H9 (cell line): ENCODE data around the gene TTC7B. TPM values are rescaled to one million over a fixed set of nuclear protein-coding genes. Genes with fewer than 3 reads are reported as not detected.
A peak's percentile ranks its signal among the peaks of the same experiment; 100 is the strongest.

Experiments used
- DNase-seq: peaks from one replicate; pipeline ENCODE4 v3.0.0-alpha.2; 2017
- H2AFZ ChIP-seq: one replicate; pipeline ENCODE4 v1.6.1; 2013; ENCODE audit warnings: mild to moderate bottlenecking, low read length, control low read depth, moderate library complexity
- H2AK5ac ChIP-seq: 2 replicates; pipeline ENCODE4 v1.6.1; 2013; ENCODE audit warnings: low read length, control low read depth, mixed read lengths; ENCODE audit not compliant: insufficient read length
- H2BK120ac ChIP-seq: one replicate; pipeline ENCODE4 v1.6.1; 2013; ENCODE audit warnings: low read depth, mild to moderate bottlenecking, low read length, control low read depth, inconsistent platforms; ENCODE audit not compliant: poor library complexity, severe bottlenecking
- H2BK12ac ChIP-seq: 2 replicates; pipeline ENCODE4 v1.6.1; 2013; ENCODE audit warnings: low read length, control low read depth, mixed read lengths, low read depth; ENCODE audit not compliant: insufficient read length
- H2BK15ac ChIP-seq: 2 replicates; pipeline ENCODE4 v1.6.1; 2013; ENCODE audit warnings: low read depth, low read length, control low read depth
- H2BK20ac ChIP-seq: one replicate; pipeline ENCODE4 v1.6.1; 2013; ENCODE audit warnings: low read depth, mild to moderate bottlenecking, low read length, control low read depth, inconsistent platforms; ENCODE audit not compliant: poor library complexity, severe bottlenecking
- H2BK5ac ChIP-seq: 2 replicates; pipeline ENCODE4 v1.6.1; 2013; ENCODE audit warnings: low read length, control low read depth, mixed read lengths; ENCODE audit not compliant: insufficient read length
- H3K14ac ChIP-seq: 2 replicates; pipeline ENCODE4 v1.6.1; 2013; ENCODE audit warnings: low read length, control low read depth; ENCODE audit not compliant: insufficient read depth
- H3K18ac ChIP-seq: 2 replicates; pipeline ENCODE4 v1.6.1; 2013; ENCODE audit warnings: low read depth, mild to moderate bottlenecking, mixed read lengths, low read length, control low read depth; ENCODE audit not compliant: insufficient read length
- H3K23ac ChIP-seq: 2 replicates; pipeline ENCODE4 v1.6.1; 2013; ENCODE audit warnings: low read length, control low read depth, mixed read lengths, low read depth; ENCODE audit not compliant: insufficient read length
- H3K23me2 ChIP-seq: 2 replicates; pipeline ENCODE4 v1.6.1; 2013; ENCODE audit warnings: low read depth, mild to moderate bottlenecking, mixed read lengths, low read length, control low read depth; ENCODE audit not compliant: insufficient read length, poor library complexity, severe bottlenecking
- H3K27ac ChIP-seq: 2 replicates; pipeline ENCODE4 v1.5.1; 2013; ENCODE audit warnings: low read length, control low read depth, mixed read lengths, low read depth; ENCODE audit not compliant: insufficient read length
- H3K27me3 ChIP-seq: 2 replicates; pipeline ENCODE4 v1.6.1; 2013; ENCODE audit warnings: low read length, control low read depth, inconsistent platforms; ENCODE audit not compliant: insufficient read depth
- H3K4ac ChIP-seq: 2 replicates; pipeline ENCODE4 v1.6.1; 2013; ENCODE audit warnings: low read depth, mild to moderate bottlenecking, control low read depth, inconsistent platforms, low read length, moderate library complexity
- H3K4me1 ChIP-seq: 2 replicates; pipeline ENCODE4 v1.6.1; 2013; ENCODE audit warnings: low read length, control low read depth, inconsistent platforms; ENCODE audit not compliant: insufficient read depth
- H3K4me2 ChIP-seq: 2 replicates; pipeline ENCODE4 v1.6.1; 2013; ENCODE audit warnings: low read length, control low read depth, mixed read lengths; ENCODE audit not compliant: insufficient read length, insufficient read depth
- H3K56ac ChIP-seq: 2 replicates; pipeline ENCODE4 v1.6.1; 2013; ENCODE audit warnings: low read depth, mild to moderate bottlenecking, mixed read lengths, low read length, control low read depth; ENCODE audit not compliant: insufficient read length
- H3K79me1 ChIP-seq: 2 replicates; pipeline ENCODE4 v1.6.1; 2013; ENCODE audit warnings: low read depth, mild to moderate bottlenecking, moderate library complexity, low read length, control low read depth, inconsistent platforms; ENCODE audit not compliant: insufficient read depth, poor library complexity, severe bottlenecking
- H3K79me2 ChIP-seq: 2 replicates; pipeline ENCODE4 v1.6.1; 2013; ENCODE audit warnings: low read length, control low read depth, inconsistent platforms; ENCODE audit not compliant: insufficient read depth
- H3K9ac ChIP-seq: 2 replicates; pipeline ENCODE4 v1.6.1; 2013; ENCODE audit warnings: low read length, control low read depth, mixed read lengths; ENCODE audit not compliant: insufficient read length; ENCODE audit errors: extremely low read depth
- H3K9me3 ChIP-seq: one replicate; pipeline ENCODE4 v1.6.1; 2013; ENCODE audit warnings: low read depth, low read length, inconsistent platforms; ENCODE audit not compliant: control insufficient read depth
- H3T11ph ChIP-seq: one replicate; pipeline ENCODE4 v1.6.1; 2013; ENCODE audit warnings: mild to moderate bottlenecking, low read length, control low read depth, inconsistent platforms
- H4K20me1 ChIP-seq: one replicate; pipeline ENCODE4 v1.6.1; 2013; ENCODE audit not compliant: control insufficient read depth, insufficient read length, insufficient read depth
- H4K5ac ChIP-seq: 2 replicates; pipeline ENCODE4 v1.6.1; 2013; ENCODE audit warnings: low read depth, mild to moderate bottlenecking, mixed read lengths, low read length, control low read depth; ENCODE audit not compliant: insufficient read length
- H4K8ac ChIP-seq: replicated peaks from 2 replicates; pipeline ENCODE4 v1.6.1; 2013; ENCODE audit warnings: low read length, control low read depth, mixed read lengths, low read depth; ENCODE audit not compliant: insufficient read length
- H4K91ac ChIP-seq: 2 replicates; pipeline ENCODE4 v1.6.1; 2013; ENCODE audit warnings: low read depth, mild to moderate bottlenecking, moderate library complexity, mixed read lengths, low read length, control low read depth; ENCODE audit not compliant: insufficient read length
- H3K27ac Mint-ChIP-seq, 3 experiments: 2 replicates in 2 of 3; 3 replicates in 1 of 3; pipeline ENCODE4 v1.8.0; 2020 to 2021; ENCODE audit warnings: mixed read lengths in 3 of 3, mild to moderate bottlenecking in 1 of 3, moderate library complexity in 1 of 3
- H3K27me3 Mint-ChIP-seq: 2 replicates; pipeline ENCODE4 v1.8.0; 2021; ENCODE audit warnings: low read depth, mild to moderate bottlenecking, moderate library complexity, mixed read lengths
- H3K36me3 Mint-ChIP-seq, 3 experiments: 2 replicates in 2 of 3; 3 replicates in 1 of 3; pipeline ENCODE4 v1.8.0; 2020 to 2021; ENCODE audit warnings: low read depth in 3 of 3, mixed read lengths in 3 of 3; ENCODE audit not compliant: insufficient read depth in 1 of 3
- H3K4me1 Mint-ChIP-seq, 2 experiments: 2 replicates each; pipeline ENCODE4 v1.8.0; 2020; ENCODE audit warnings: mixed read lengths in 2 of 2
- H3K4me3 Mint-ChIP-seq, 2 experiments: 2 replicates in 1 of 2; 3 replicates in 1 of 2; pipeline ENCODE4 v1.8.0; 2020 to 2021; ENCODE audit warnings: mild to moderate bottlenecking in 2 of 2, mixed read lengths in 2 of 2, moderate library complexity in 1 of 2
- H3K9me3 Mint-ChIP-seq, 2 experiments: 2 replicates in 1 of 2; 3 replicates in 1 of 2; pipeline ENCODE4 v1.8.0; 2020; ENCODE audit warnings: mild to moderate bottlenecking in 2 of 2, mixed read lengths in 2 of 2, moderate library complexity in 1 of 2
- WGBS: extraction: QIAGEN DNeasy Blood & Tissue Kit; methylation state at CpG from one replicate; pipeline ENCODE4 v1.1.7; 2013; ENCODE audit warnings: missing lambda C conversion rate, low lambda C conversion rate, mixed read lengths; ENCODE audit not compliant: insufficient read length; ENCODE audit errors: extremely low coverage; 5-methylcytosine and 5-hydroxymethylcytosine counted together
- total RNA-seq: library from RNA; stranded (reverse); gene quantifications from 2 replicates; pipeline ENCODE4 v1.2.1, GENCODE V29; 2021
- TF ChIP-seq, protein P1 (sequence below): fragments of 200-600 bp; sonication (generic); conservative IDR thresholded peaks from 3 replicates; pipeline ENCODE4 v1.8.0; 2021; ENCODE audit warnings: antibody characterized with exemption, mild to moderate bottlenecking

TTC7B gene
- total RNA-seq, 1 experiment from 2014 or later = 33.7 TPM

DNA sequence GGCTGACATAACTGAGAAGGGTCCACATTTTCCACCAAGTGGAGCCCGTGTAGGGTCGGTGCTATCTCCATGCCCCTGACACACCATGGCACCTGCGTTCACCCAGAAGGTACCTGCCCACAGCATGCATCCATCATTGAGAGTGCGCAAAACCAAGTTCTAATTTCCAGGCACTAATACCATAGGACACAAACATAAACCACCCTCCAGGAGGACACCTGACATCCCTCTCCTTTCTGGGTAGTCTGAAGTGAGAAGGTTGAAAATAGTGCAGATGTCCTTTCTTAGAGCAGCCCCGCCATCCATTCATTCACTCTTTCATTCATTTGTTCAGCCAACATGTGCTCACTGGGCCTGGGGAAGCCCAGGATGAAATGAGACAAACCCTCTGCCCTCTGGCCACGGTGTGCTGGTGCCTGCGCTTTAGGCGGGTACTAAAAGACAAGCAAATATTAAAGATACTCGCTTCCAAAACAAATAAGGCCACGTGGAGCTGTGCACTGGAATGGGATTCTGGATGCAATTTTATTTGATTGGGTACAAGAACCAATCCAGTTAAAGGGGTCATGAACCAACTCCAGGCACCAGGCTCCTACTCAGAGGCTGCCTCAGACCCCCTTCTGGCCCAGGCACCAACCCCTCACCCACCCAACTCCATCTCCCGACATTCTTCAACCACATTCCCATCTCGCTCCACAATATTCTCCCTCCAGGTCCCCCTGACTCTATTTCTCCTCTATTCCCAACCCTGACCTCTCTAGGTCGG, 1.2 kb downstream of the TTC7B start:
- peaks cover 5 to 8% of the 10 kb centered on the region in 2 experiments for H3K4me1 Mint-ChIP-seq
- H3K36me3 Mint-ChIP-seq = no peaks in the 10 kb centered on the region; a peak in 1 of 7 replicates
- Histone ChIP-seq H3K14ac (no peak overlapping the region), H2AFZ (no peak overlapping the region), H3T11ph (no peak overlapping the region), H2BK12ac (no peak overlapping the region), H2BK15ac (no peak overlapping the region), H4K8ac (no peak overlapping the region), H3K27ac (no peak overlapping the region), H3K79me1 (no peaks in the 10 kb centered on the region), H3K4ac (no peak overlapping the region), H3K18ac (no peak overlapping the region), H2BK5ac (no peak overlapping the region), H3K9me3 (no peaks in the 10 kb centered on the region), H2BK120ac (no peak overlapping the region), H3K27me3 (no peaks in the 10 kb centered on the region), H3K4me1 (no peaks in the 10 kb centered on the region), H3K23ac (no peak overlapping the region), H3K9ac (no peak overlapping the region), H4K5ac (no peak overlapping the region), H3K79me2 (no peaks in the 10 kb centered on the region), H3K23me2 (peaks cover 4% of the 10 kb centered on the region), H2BK20ac (no peak overlapping the region), H2AK5ac (no peak overlapping the region), H4K20me1 (no peaks in the 10 kb centered on the region), H3K56ac (no peak overlapping the region), H3K4me2 (peak overlapping the region; percentile 83), H4K91ac (no peak overlapping the region)
- DNase-seq = no peak
- TF ChIP-seq, protein P1, sequence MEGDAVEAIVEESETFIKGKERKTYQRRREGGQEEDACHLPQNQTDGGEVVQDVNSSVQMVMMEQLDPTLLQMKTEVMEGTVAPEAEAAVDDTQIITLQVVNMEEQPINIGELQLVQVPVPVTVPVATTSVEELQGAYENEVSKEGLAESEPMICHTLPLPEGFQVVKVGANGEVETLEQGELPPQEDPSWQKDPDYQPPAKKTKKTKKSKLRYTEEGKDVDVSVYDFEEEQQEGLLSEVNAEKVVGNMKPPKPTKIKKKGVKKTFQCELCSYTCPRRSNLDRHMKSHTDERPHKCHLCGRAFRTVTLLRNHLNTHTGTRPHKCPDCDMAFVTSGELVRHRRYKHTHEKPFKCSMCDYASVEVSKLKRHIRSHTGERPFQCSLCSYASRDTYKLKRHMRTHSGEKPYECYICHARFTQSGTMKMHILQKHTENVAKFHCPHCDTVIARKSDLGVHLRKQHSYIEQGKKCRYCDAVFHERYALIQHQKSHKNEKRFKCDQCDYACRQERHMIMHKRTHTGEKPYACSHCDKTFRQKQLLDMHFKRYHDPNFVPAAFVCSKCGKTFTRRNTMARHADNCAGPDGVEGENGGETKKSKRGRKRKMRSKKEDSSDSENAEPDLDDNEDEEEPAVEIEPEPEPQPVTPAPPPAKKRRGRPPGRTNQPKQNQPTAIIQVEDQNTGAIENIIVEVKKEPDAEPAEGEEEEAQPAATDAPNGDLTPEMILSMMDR = no peak
- H3K27me3 Mint-ChIP-seq = peaks cover 25% of the 10 kb centered on the region
- H3K4me3 Mint-ChIP-seq = peak overlapping the region; percentile 76 to 84
- H3K9me3 Mint-ChIP-seq = no peaks in the 10 kb centered on the region
- H3K27ac Mint-ChIP-seq = no peak overlapping the region
- WGBS = 100% methylated on average over 1 of the region's 13 CpGs
